Neural progenitor cell (in vitro differentiated cells): Measurements from ENCODE around the gene STX17. TPM values are rescaled to one million over a fixed set of nuclear protein-coding genes. Genes with fewer than 3 reads are reported as not detected.

Experiments used
- DNase-seq: peaks from one replicate; pipeline ENCODE4 v3.0.0-alpha.2; 2016; ENCODE audit warnings: low spot score
- H2AFZ ChIP-seq: fragments of 200-600 bp; sonication (generic); replicated peaks from 2 replicates; pipeline ENCODE4 v1.6.1; 2016; ENCODE audit warnings: antibody characterized with exemption
- H3F3A ChIP-seq: fragments of 200-600 bp; sonication (generic); 2 replicates; pipeline ENCODE4 v1.6.1; 2016; ENCODE audit warnings: antibody characterized with exemption, low read depth
- H3K27ac ChIP-seq: fragments of 200-600 bp; sonication (generic); 2 replicates; pipeline ENCODE4 v1.5.1; 2016; ENCODE audit warnings: mild to moderate bottlenecking
- H3K27me3 ChIP-seq: fragments of 200-600 bp; sonication (generic); 2 replicates; pipeline ENCODE4 v1.6.1; 2016; ENCODE audit warnings: mild to moderate bottlenecking, moderate library complexity
- H3K36me3 ChIP-seq: fragments of 200-600 bp; sonication (generic); 2 replicates; pipeline ENCODE4 v1.5.1; 2016
- H3K4me1 ChIP-seq: fragments of 200-600 bp; sonication (generic); 2 replicates; pipeline ENCODE4 v1.6.1; 2016; ENCODE audit warnings: mixed run types
- H3K4me2 ChIP-seq: fragments of 200-600 bp; sonication (generic); 2 replicates; pipeline ENCODE4 v1.6.1; 2016
- H3K4me3 ChIP-seq: fragments of 200-600 bp; sonication (generic); 2 replicates; pipeline ENCODE4 v1.5.1; 2016
- H3K79me2 ChIP-seq: fragments of 200-600 bp; sonication (generic); 2 replicates; pipeline ENCODE4 v1.6.1; 2016; ENCODE audit warnings: low read depth
- H3K9ac ChIP-seq: fragments of 200-600 bp; sonication (generic); 2 replicates; pipeline ENCODE4 v1.6.1; 2016
- H3K9me3 ChIP-seq: fragments of 200-600 bp; sonication (generic); 2 replicates; pipeline ENCODE4 v1.5.1; 2016; ENCODE audit warnings: low read depth
- H4K20me1 ChIP-seq: fragments of 200-600 bp; sonication (generic); 2 replicates; pipeline ENCODE4 v1.6.1; 2016; ENCODE audit warnings: low read depth
- H3K27ac Mint-ChIP-seq: 3 replicates; pipeline ENCODE4 v1.8.0; 2021; ENCODE audit warnings: mixed read lengths
- H3K27me3 Mint-ChIP-seq: 2 replicates; pipeline ENCODE4 v1.8.0; 2022; ENCODE audit warnings: low read depth, mild to moderate bottlenecking, inconsistent platforms, moderate library complexity, mixed read lengths; ENCODE audit not compliant: insufficient read depth
- H3K36me3 Mint-ChIP-seq: 3 replicates; pipeline ENCODE4 v1.8.0; 2021; ENCODE audit warnings: mixed read lengths
- H3K4me1 Mint-ChIP-seq: 3 replicates; pipeline ENCODE4 v1.8.0; 2021; ENCODE audit warnings: mixed read lengths
- H3K4me3 Mint-ChIP-seq: 3 replicates; pipeline ENCODE4 v1.8.0; 2021; ENCODE audit warnings: mild to moderate bottlenecking, moderate library complexity, mixed read lengths
- H3K9me3 Mint-ChIP-seq: 3 replicates; pipeline ENCODE4 v1.8.0; 2020; ENCODE audit warnings: mixed read lengths
- EZH2 ChIP-seq: fragments of 200-600 bp; sonication (generic); IDR thresholded peaks from 2 replicates; pipeline ENCODE4 v1.6.1; 2017; ENCODE audit warnings: antibody characterized with exemption, mild to moderate bottlenecking, moderate library complexity
- EZH2phosphoT487 ChIP-seq: fragments of 200-600 bp; sonication (generic); IDR thresholded peaks from 2 replicates; pipeline ENCODE4 v1.6.1; 2017; ENCODE audit warnings: antibody characterized with exemption
- total RNA-seq: library from RNA; depleted of rRNA; stranded (reverse); fragments of >200 nt; gene quantifications from 2 replicates; pipeline ENCODE4 v1.2.3, GENCODE V29; 2015; ENCODE audit warnings: low replicate concordance
- TF ChIP-seq, protein P1 (sequence below): fragments of 200-600 bp; sonication (generic); IDR thresholded peaks from 2 replicates; pipeline ENCODE4 v1.5.1; 2017; ENCODE audit warnings: antibody characterized with exemption, mild to moderate bottlenecking

The STX17 gene
- total RNA-seq, 1 donor from 2014 or later = 34.4 TPM

DNA sequence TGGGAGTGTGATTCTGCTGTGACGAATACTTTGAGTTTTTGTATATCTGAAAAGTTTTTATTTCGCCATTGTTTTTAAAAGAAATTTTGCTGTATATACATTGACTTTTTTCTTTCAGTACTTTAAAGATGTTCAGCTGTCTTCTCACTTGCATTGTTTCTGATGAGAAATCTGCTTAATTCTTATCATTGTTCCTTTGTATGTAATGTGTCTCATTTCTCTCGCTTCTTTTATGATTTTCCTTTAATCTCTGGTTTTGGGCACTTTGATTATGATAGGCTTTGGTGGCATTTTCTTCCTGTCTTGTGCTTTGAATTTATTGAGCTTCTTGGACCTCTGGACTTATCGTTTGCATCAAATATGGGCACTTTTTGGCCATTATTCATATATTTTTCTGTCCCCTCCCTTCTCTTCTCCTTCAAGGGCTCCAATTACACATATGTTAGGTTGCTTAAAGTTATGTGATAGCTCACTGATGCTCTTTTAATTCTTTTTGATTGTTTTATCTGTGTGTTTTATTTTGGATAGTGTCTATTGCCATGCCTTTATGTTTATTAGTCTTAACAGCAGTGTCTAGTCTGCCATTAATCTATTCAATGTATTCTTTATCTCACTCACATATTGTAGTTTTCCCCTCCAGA, 30.6 kb downstream of the STX17 start:
- Histone ChIP-seq H3K27me3 (no peaks in the 10 kb centered on the region), H3K36me3 (no peaks in the 10 kb centered on the region), H3F3A (no peaks in the 10 kb centered on the region), H3K27ac (no peak overlapping the region), H3K4me3 (no peak overlapping the region), H3K9me3 (no peaks in the 10 kb centered on the region), H3K4me2 (no peak overlapping the region), H4K20me1 (no peaks in the 10 kb centered on the region), H3K79me2 (no peaks in the 10 kb centered on the region), H2AFZ (no peak overlapping the region), H3K4me1 (no peaks in the 10 kb centered on the region), H3K9ac (no peak overlapping the region)
- no peaks in the 10 kb centered on the region for H3K27me3 Mint-ChIP-seq
- no peak overlapping the region for H3K4me3 Mint-ChIP-seq
- no peaks in the 10 kb centered on the region for H3K4me1 Mint-ChIP-seq
- H3K9me3 Mint-ChIP-seq = peaks cover 6% of the 10 kb centered on the region
- H3K27ac Mint-ChIP-seq = no peak overlapping the region
- H3K36me3 Mint-ChIP-seq = peaks cover 10% of the 10 kb centered on the region
- TF ChIP-seq, protein P1, sequence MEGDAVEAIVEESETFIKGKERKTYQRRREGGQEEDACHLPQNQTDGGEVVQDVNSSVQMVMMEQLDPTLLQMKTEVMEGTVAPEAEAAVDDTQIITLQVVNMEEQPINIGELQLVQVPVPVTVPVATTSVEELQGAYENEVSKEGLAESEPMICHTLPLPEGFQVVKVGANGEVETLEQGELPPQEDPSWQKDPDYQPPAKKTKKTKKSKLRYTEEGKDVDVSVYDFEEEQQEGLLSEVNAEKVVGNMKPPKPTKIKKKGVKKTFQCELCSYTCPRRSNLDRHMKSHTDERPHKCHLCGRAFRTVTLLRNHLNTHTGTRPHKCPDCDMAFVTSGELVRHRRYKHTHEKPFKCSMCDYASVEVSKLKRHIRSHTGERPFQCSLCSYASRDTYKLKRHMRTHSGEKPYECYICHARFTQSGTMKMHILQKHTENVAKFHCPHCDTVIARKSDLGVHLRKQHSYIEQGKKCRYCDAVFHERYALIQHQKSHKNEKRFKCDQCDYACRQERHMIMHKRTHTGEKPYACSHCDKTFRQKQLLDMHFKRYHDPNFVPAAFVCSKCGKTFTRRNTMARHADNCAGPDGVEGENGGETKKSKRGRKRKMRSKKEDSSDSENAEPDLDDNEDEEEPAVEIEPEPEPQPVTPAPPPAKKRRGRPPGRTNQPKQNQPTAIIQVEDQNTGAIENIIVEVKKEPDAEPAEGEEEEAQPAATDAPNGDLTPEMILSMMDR = no peak
- TF ChIP-seq EZH2 (no peak), EZH2phosphoT487 (no peak)
- no peak for DNase-seq

- DNase-seq = no peak
- Histone ChIP-seq H3K27me3 (no peaks in the 10 kb centered on the region), H2AFZ (no peak overlapping the region), H3K9me3 (no peaks in the 10 kb centered on the region), H3K9ac (no peak overlapping the region), H3K36me3 (peaks cover 9% of the 10 kb centered on the region), H3K4me3 (no peak overlapping the region), H4K20me1 (no peaks in the 10 kb centered on the region), H3K27ac (no peak overlapping the region), H3F3A (no peaks in the 10 kb centered on the region), H3K4me2 (no peak overlapping the region), H3K79me2 (no peaks in the 10 kb centered on the region), H3K4me1 (no peaks in the 10 kb centered on the region)
- Mint-ChIP-seq H3K9me3 (peaks cover 2% of the 10 kb centered on the region), H3K27ac (no peak overlapping the region), H3K4me1 (no peaks in the 10 kb centered on the region), H3K36me3 (peaks cover 5% of the 10 kb centered on the region), H3K4me3 (no peak overlapping the region), H3K27me3 (no peaks in the 10 kb centered on the region)
- TF ChIP-seq, protein P1 = peak; percentile 43
- no peak for TF ChIP-seq EZH2phosphoT487
These were observed 40.9 kb downstream of the STX17 start for GRCh38 chr9:99947395-99947794.

GRCh38 chr9:99948482-99948881, 42.0 kb downstream of the STX17 start:
- Histone ChIP-seq H3K36me3 (peaks cover 9% of the 10 kb centered on the region), H3K4me2 (no peak overlapping the region), H3K4me1 (no peaks in the 10 kb centered on the region), H2AFZ (no peak overlapping the region), H3K9me3 (no peaks in the 10 kb centered on the region), H4K20me1 (no peaks in the 10 kb centered on the region), H3K79me2 (no peaks in the 10 kb centered on the region), H3K9ac (no peak overlapping the region), H3F3A (no peaks in the 10 kb centered on the region), H3K27ac (no peak overlapping the region), H3K27me3 (no peaks in the 10 kb centered on the region), H3K4me3 (no peak overlapping the region)
- peaks cover 2% of the 10 kb centered on the region for H3K9me3 Mint-ChIP-seq
- no peak for TF ChIP-seq EZH2phosphoT487
- no peak for TF ChIP-seq EZH2
- TF ChIP-seq, protein P1 = no peak
- no peaks in the 10 kb centered on the region for H3K27me3 Mint-ChIP-seq
- H3K36me3 Mint-ChIP-seq = peaks cover 5% of the 10 kb centered on the region
- no peaks in the 10 kb centered on the region for H3K4me1 Mint-ChIP-seq
- no peak overlapping the region for H3K4me3 Mint-ChIP-seq
- no peak overlapping the region for H3K27ac Mint-ChIP-seq
- DNase-seq = no peak
